Activated CD8-positive, alpha-beta memory T cell treated with anti-CD3 and anti-CD28 coated beads, Interleukin-2, amount 50 U/mL, for 1 hour (primary cell): ENCODE data around the gene SRPRB.

Source experiments
- DNase-seq: peaks from one replicate; pipeline ENCODE4 v3.0.0-alpha.2; 2020; ENCODE audit errors: extremely low read depth

Gene SRPRB

GRCh38 chr3:133865136-133865855 is 59.7 kb downstream of the SRPRB start:
- no peak for DNase-seq

- no peak for DNase-seq
These were observed 60.5 kb downstream of the SRPRB start for GRCh38 chr3:133866141-133866540.

- no peak for DNase-seq
These were observed 62.6 kb downstream of the SRPRB start for GRCh38 chr3:133868186-133868585.

- DNase-seq, result no peak
These were observed 63.3 kb downstream of the SRPRB start for GRCh38 chr3:133868758-133869475.

- no peak for DNase-seq
These were observed 64.0 kb downstream of the SRPRB start for GRCh38 chr3:133869586-133869985.

- no peak for DNase-seq
These were observed 65.2 kb downstream of the SRPRB start for GRCh38 chr3:133870822-133871221.
